ENCODE data around the gene NNT. TPM values are rescaled to one million over a fixed set of nuclear protein-coding genes. Genes with fewer than 3 reads are reported as not detected.

NNT gene
- total and polyA plus RNA-seq, 2 of the 13 experiments (the other 11 are each of a cell fraction or from before 2014, with no cell fraction given), result 21.1 to 58.0 TPM

- TF ChIP-seq SOX13 (IDR thresholded peaks at IDR 0.05) (no peak), SOX13 (CRISPR knock-in tag; conservative IDR thresholded peaks at IDR 0.05 in 1 of 2, IDR thresholded peaks at IDR 0.05 in 1 of 2) (no peak; a peak in 1 of 4 replicates), LRRFIP1 (CRISPR knock-in tag; conservative IDR thresholded peaks at IDR 0.05) (no peak), ZFYVE20 (CRISPR knock-in tag; IDR thresholded peaks at IDR 0.05; ENCODE audit: borderline replicate concordance, low read depth) (no peak), ZFP37 (CRISPR knock-in tag; IDR thresholded peaks at IDR 0.05; ENCODE audit: borderline replicate concordance) (0 out of 2 replicates have a peak, but pooled peaks have one; percentile 39), AKNA (CRISPR knock-in tag; IDR thresholded peaks at IDR 0.05; ENCODE audit: borderline replicate concordance) (0 out of 2 replicates have a peak, but pooled peaks have one; percentile 68), ZNF451 (CRISPR knock-in tag; IDR thresholded peaks at IDR 0.05) (no peak; the same call in 1 of the 2 replicates), RFX1 (IDR thresholded peaks at IDR 0.05) (no peak), NCOA1 (CRISPR knock-in tag; IDR thresholded peaks at IDR 0.05) (no peak), AKAP8 (CRISPR knock-in tag; IDR thresholded peaks at IDR 0.05) (no peak), ARID5B (CRISPR knock-in tag; IDR thresholded peaks at IDR 0.05) (peak; percentile 68), ZNF205 (CRISPR knock-in tag; IDR thresholded peaks at IDR 0.05) (0 out of 2 replicates have a peak, but pooled peaks have one; percentile 34), EP300 (IDR thresholded peaks at IDR 0.05; ENCODE audit: low read depth in 2 of 2, low read length in 2 of 2) (no peak), EP300 (CRISPR knock-in tag; IDR thresholded peaks at IDR 0.05; ENCODE audit: borderline replicate concordance) (no peak), GABPA (IDR thresholded peaks at IDR 0.05; ENCODE audit: low read depth, low read length) (peak; percentile 57), GABPA (CRISPR knock-in tag; IDR thresholded peaks at IDR 0.05; ENCODE audit: low read depth) (no peak)
Observed at GRCh38 chr5:43602461-43603343, at the start of gene NNT (continued).

Data from HepG2 (cell line).